Panc1 (cell line): ENCODE measurements around the gene IL21R. TPM values are rescaled to one million over a fixed set of nuclear protein-coding genes. Genes with fewer than 3 reads are reported as not detected.
"Not testable (repeated sequence)": the region's sequence is repeated elsewhere in the genome, so short reads cannot be mapped to it uniquely, and the experiment has no call there.

Source experiments
- ATAC-seq: fragments of 200-7000 bp; cut with Tn5 transposase; 2 replicates; pipeline ENCODE4 v1.9.1; 2020; ENCODE audit warnings: mild to moderate bottlenecking, moderate library complexity
- BruUV-seq: library from RNA; stranded (reverse); fragments of 400-500 nt; replicated peaks from 2 replicates; lab custom pipeline; 2021; lab: Mats Ljungman, UMichigan
- CTCF ChIA-PET: fragments of 300-600 bp; sonication (Branson Sonifier 250); formaldehyde crosslinking; loops from one replicate; lab custom pipeline; 2022; ENCODE audit warnings: antibody characterized with exemption; lab: Charles Lee
- POLR2A ChIA-PET: fragments of 300-600 bp; sonication (Branson Sonifier 250); formaldehyde crosslinking; loops from one replicate; lab custom pipeline; 2022; ENCODE audit warnings: antibody characterized with exemption; lab: Charles Lee
- DNase-seq: peaks from one replicate; pipeline ENCODE4 v3.0.0-alpha.2; 2010; ENCODE audit warnings: low read depth, low spot score
- H3K27ac ChIP-seq: 2 replicates; pipeline ENCODE4 v1.5.1; 2011; ENCODE audit warnings: mild to moderate bottlenecking, low read length, inconsistent platforms
- H3K27me3 ChIP-seq: fragments of 200-500 bp; sonication (Bioruptor generic); 2 replicates; pipeline ENCODE4 v1.6.0; 2014; ENCODE audit warnings: low read length, inconsistent platforms; ENCODE audit not compliant: control insufficient read depth, insufficient read depth
- H3K36me3 ChIP-seq: fragments of 200-500 bp; sonication (Bioruptor generic); 2 replicates; pipeline ENCODE4 v1.5.1; 2014; ENCODE audit warnings: inconsistent platforms, mild to moderate bottlenecking, low read length, moderate library complexity; ENCODE audit not compliant: control insufficient read depth, insufficient read depth
- H3K4me1 ChIP-seq: 2 replicates; pipeline ENCODE4 v1.5.1; 2011; ENCODE audit warnings: inconsistent platforms, mild to moderate bottlenecking, low read length, moderate library complexity; ENCODE audit not compliant: control insufficient read depth, insufficient read depth
- H3K4me3 ChIP-seq, 2 experiments: 2 replicates each; pipeline ENCODE4 v1.5.1; 2011 to 2012; ENCODE audit warnings: low read depth in 2 of 2, low read length in 2 of 2, mild to moderate bottlenecking in 2 of 2, inconsistent platforms in 1 of 2, moderate library complexity in 1 of 2
- H3K9me3 ChIP-seq: fragments of 200-500 bp; sonication (Bioruptor generic); 2 replicates; pipeline ENCODE4 v1.5.1; 2014; ENCODE audit warnings: low read depth, mild to moderate bottlenecking, inconsistent platforms, low read length, moderate library complexity; ENCODE audit not compliant: control insufficient read depth, insufficient read depth
- CTCF ChIP-seq: fragments of 450-650 bp; IDR thresholded peaks from 2 replicates; pipeline ENCODE4 v1.5.1; 2017; ENCODE audit warnings: mild to moderate bottlenecking
- POLR2AphosphoS5 ChIP-seq: IDR thresholded peaks from 2 replicates; pipeline ENCODE4 v1.6.1; 2012; ENCODE audit warnings: mild to moderate bottlenecking, low read depth, low read length, moderate library complexity
- SIN3A ChIP-seq: IDR thresholded peaks from 2 replicates; pipeline ENCODE4 v1.6.1; 2012; ENCODE audit warnings: low read depth, mild to moderate bottlenecking, low read length, moderate library complexity, borderline replicate concordance; ENCODE audit not compliant: insufficient read depth
- TCF7L2 ChIP-seq: IDR thresholded peaks from 2 replicates; pipeline ENCODE4 v1.6.1; 2011; ENCODE audit warnings: mild to moderate bottlenecking, low read depth, low read length, inconsistent platforms
- in situ Hi-C: cut with HindIII; loops from 2 replicates; pipeline ENCODE4 v1.10.0; 2016; ENCODE audit warnings: low sequenced_read_pairs, low pct_unique_long_range_greater_than_20kb
- intact Hi-C: fragments of 100-400 bp; cut with micrococcal nuclease; formaldehyde crosslinking; loops from one replicate; pipeline ENCODE4 v1.10.0; 2022; ENCODE audit not compliant: unreplicated experiment
- total RNA-seq: library from RNA; stranded (reverse); gene quantifications from one replicate; pipeline ENCODE4 v1.2.1, GENCODE V29; 2021; ENCODE audit not compliant: unreplicated experiment
- TF ChIP-seq, protein P1 (sequence below), 2 experiments: IDR thresholded peaks; 2 replicates each; pipeline ENCODE4 v1.6.1; 2011 to 2012; ENCODE audit warnings: low read depth in 2 of 2, control low read depth in 1 of 2, low read length in 1 of 2, mild to moderate bottlenecking in 1 of 2, moderate library complexity in 1 of 2; ENCODE audit not compliant: insufficient read depth in 1 of 2

Gene IL21R
- total RNA-seq, 1 experiment from 2014 or later = 0.10 TPM

DNA sequence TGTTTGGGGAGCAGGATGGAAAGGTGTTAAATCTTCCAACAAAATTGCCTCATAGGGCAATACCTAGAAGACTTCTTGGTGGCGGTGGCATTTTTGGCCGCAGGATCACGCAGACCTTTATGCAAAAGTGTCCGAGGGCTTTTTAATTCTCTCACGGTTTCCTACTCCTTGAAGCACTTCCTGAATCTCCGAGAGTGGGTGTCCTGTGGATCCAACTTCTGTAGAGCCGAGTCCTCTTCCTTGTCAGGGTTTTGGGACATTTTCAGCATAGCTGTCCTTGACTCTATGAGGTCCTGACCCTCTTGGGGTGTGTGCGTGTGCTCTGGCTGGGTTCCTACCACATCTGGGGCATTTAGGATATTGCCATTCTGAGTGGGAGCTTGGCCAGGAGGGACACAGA is 31.7 kb downstream of the IL21R start:
- TF ChIP-seq POLR2AphosphoS5 (no peak), SIN3A (no peak), TCF7L2 (no peak), CTCF (no peak)
- TF ChIP-seq, protein P1, sequence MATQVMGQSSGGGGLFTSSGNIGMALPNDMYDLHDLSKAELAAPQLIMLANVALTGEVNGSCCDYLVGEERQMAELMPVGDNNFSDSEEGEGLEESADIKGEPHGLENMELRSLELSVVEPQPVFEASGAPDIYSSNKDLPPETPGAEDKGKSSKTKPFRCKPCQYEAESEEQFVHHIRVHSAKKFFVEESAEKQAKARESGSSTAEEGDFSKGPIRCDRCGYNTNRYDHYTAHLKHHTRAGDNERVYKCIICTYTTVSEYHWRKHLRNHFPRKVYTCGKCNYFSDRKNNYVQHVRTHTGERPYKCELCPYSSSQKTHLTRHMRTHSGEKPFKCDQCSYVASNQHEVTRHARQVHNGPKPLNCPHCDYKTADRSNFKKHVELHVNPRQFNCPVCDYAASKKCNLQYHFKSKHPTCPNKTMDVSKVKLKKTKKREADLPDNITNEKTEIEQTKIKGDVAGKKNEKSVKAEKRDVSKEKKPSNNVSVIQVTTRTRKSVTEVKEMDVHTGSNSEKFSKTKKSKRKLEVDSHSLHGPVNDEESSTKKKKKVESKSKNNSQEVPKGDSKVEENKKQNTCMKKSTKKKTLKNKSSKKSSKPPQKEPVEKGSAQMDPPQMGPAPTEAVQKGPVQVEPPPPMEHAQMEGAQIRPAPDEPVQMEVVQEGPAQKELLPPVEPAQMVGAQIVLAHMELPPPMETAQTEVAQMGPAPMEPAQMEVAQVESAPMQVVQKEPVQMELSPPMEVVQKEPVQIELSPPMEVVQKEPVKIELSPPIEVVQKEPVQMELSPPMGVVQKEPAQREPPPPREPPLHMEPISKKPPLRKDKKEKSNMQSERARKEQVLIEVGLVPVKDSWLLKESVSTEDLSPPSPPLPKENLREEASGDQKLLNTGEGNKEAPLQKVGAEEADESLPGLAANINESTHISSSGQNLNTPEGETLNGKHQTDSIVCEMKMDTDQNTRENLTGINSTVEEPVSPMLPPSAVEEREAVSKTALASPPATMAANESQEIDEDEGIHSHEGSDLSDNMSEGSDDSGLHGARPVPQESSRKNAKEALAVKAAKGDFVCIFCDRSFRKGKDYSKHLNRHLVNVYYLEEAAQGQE (IDR thresholded peaks at IDR 0.05; ENCODE audit: insufficient read depth in 1 of 2, low read depth in 2 of 2, low read length in 1 of 2) = no peak
- POLR2A ChIA-PET = no interaction called here
- Histone ChIP-seq H3K36me3 (no peaks in the 10 kb centered on the region), H3K4me3 (no peak overlapping the region), H3K27me3 (no peaks in the 10 kb centered on the region), H3K27ac (no peak overlapping the region), H3K9me3 (no peaks in the 10 kb centered on the region), H3K4me1 (no peaks in the 10 kb centered on the region)
- in situ Hi-C loops = no loop called here
- BruUV-seq = no TSS peak
- intact Hi-C loops = no loop called here
- CTCF ChIA-PET = no interaction called here
- DNase-seq (no peak), ATAC-seq (no peak)

DNA sequence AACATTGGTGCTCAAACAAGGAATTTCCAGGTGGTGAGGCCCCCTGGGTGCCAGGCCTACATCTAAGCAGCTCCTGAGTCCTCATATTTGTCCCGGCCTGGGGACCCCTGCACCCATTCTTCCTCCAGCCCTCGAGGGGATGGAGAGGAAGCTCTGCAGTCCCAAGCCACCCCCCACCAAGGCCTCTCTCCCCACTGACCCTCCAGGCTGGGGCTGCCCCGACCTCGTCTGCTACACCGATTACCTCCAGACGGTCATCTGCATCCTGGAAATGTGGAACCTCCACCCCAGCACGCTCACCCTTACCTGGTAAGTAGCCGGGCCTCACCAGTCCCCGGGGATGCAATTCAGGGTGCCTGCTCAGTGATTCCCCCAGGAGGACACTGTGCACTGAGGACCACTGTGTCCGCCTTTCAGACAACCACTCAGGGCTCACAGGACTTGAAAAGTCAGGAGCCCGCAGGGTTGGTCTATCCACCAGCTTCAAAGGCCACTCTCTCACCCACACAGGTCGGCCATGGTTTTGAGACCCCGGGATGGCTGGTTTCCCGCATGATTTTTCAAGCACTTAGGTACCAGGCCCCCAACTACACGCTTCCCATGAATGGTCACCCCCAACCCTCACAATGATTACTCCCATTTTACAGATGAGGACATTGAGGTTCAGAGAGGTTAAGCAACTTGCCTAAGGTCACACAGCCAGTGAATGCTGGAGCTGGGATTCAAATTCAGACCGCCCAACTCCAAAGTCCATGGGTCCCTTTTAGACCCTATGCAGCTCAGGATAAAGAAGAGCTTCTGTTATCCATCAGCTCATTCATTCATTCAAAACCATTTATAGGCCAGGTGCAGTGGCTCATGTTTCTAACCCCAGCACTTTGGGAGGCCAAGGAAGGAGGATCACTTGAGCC is 32.4 kb downstream of the IL21R start:
- ATAC-seq (no peak), DNase-seq (no peak)
- Histone ChIP-seq H3K9me3 (no peaks in the 10 kb centered on the region), H3K27me3 (no peaks in the 10 kb centered on the region), H3K4me3 (no peak overlapping the region), H3K27ac (no peak overlapping the region), H3K36me3 (no peaks in the 10 kb centered on the region), H3K4me1 (no peaks in the 10 kb centered on the region)
- CTCF ChIA-PET = no interaction called here
- in situ Hi-C loops (no loop called here), intact Hi-C loops (no loop called here)
- no TSS peak for BruUV-seq
- POLR2A ChIA-PET = no interaction called here
- no peak for TF ChIP-seq TCF7L2
- no peak for TF ChIP-seq SIN3A
- TF ChIP-seq CTCF = no peak
- TF ChIP-seq, protein P1 (IDR thresholded peaks at IDR 0.05; ENCODE audit: insufficient read depth in 1 of 2, low read depth in 2 of 2, low read length in 1 of 2) = no peak
- no peak for TF ChIP-seq POLR2AphosphoS5

GRCh38 chr16:27435146-27435545 is 33.2 kb downstream of the IL21R start:
- intact Hi-C loops, H3K4me3 ChIP-seq, in situ Hi-C loops, POLR2A ChIA-PET, BruUV-seq, H3K27me3 ChIP-seq, H3K36me3 ChIP-seq, CTCF ChIA-PET, DNase-seq, H3K27ac ChIP-seq, ATAC-seq, H3K4me1 ChIP-seq, H3K9me3 ChIP-seq: not testable (repeated sequence)
